IPS-NIHi11 (cell line): ENCODE data around the gene UNC5A.
A peak's percentile ranks its signal among the peaks of the same experiment; 100 is the strongest.

ENCODE experiments used
- DNase-seq: peaks from one replicate; pipeline ENCODE4 v3.0.0; 2012; ENCODE audit warnings: mixed read lengths, low spot score

Gene UNC5A

DNA sequence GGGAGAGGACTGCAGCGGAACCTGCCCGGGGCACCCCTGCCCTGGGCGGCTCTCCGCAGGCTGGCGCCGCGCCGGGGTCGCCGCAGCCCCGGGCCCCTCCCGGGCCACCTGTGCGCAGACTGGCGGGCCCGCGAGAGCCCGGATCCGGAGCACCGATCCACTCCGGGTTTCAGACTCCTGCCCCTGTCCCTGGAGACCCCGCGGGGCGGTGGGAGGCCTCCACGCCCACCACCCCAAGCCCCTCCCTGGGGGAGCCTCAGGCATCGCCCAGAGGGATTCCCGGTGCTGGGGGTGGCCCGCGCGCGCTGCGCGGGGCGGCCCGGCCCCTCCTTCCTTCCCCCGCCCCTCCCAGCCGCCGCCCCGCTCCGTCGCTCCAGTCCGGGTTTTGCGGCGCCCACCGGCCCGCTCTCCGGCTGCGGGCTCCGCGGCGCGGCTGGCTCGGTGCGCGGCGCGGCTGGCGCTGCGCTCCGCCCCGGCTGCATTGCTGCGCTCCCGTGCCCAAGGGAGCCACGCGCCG is at the start of gene UNC5A:
Gene UNC5A, plus strand, starts transcription at position 479 of the 517 bp plus-strand sequence. CDS start 192 bp downstream, outside the sequence.
- DNase-seq, result peak; percentile 91

DNA sequence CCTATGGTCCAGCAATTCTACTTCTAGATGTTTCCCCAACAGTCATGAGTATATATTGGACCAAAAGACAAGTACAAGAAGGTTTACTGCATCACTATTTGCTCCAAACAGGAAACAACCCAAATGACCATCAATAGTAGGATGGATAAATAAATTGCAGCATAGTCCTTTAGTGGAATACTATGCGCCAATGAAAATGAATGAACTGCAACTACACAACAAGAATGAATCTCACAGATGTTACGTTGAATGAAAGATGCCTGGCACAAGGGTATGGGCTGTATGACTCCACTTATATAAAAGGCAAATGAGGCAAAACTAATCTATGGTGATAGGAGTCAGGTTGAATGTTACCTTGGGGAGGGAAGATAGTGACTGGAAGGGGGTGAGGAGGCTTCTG is 48.6 kb upstream of the UNC5A start:
- DNase-seq, result no peak

DNA sequence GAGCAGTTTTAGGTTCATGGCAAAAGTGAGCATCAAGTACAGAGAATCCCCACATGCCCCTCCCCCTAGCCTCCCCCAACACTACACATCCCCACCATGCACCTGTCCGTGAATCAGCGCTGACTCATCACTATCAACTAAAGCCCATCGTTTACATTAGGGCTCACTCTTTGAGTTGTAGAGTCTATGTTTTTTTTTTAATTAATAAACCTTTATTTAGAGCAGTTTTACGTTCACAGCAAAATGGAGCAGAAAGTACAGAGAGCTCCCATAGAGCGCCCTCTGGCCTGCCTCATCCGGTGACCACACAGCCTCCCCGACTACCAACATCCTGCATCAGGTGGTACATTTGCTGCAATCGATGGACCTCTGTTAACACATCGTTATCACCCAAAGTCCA is 47.9 kb upstream of the UNC5A start:
- DNase-seq, result no peak

DNA sequence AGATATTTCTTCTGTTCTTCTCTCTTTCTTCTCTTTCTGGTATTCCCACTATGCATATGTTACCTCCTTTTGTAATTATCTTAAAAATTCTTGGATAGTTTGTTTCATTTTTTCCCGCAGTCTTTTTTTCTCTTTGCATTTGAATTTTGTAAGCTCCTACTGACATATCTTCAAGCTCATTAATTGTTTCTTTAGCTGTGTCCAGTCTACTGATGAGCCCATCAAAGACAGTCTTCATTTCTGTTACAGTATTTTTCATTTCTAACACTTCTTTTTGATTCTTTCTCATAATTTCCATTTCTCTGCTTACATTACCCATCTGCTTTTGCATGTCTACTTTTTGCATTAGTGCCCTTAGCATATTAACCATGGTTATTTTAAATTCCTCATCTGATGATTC is 44.7 kb upstream of the UNC5A start:
- no peak for DNase-seq

DNA sequence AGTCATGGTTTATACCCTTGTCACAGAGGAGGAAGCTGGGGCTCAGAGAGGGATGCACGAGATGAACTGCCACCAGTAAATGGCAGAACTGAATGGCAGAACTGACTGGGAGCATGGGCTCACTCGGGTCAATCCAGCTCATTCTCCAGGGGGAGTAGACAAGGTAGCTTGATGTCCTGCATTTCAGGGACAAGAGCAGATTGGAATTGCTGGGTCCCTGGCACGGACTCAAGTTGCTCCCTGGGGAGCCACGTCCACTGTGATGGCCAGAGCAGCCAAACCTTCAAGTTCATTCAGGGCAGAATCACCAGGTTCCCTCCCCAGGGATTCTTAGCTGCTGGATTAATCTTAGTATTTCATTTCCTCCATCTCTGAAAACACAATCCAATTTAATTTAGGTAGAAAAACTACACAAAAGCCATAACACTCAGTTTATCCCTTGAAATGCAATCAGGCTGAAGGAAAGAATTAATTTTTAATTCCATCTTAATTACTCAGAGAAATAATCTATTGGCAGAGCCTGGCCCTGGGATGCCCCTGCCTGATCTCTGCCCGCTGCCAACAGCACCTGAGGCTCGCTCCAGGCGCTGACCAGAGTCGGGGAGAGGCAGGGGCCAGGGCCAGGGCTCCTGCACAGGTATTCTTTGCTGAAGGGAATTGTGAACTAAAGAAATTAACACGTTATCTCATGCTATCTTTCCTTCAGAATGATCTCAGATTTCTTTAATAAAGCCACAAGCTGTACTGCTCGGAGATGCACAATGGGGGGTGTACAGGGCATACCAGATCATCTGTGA is 42.0 kb upstream of the UNC5A start:
- no peak for DNase-seq

DNA sequence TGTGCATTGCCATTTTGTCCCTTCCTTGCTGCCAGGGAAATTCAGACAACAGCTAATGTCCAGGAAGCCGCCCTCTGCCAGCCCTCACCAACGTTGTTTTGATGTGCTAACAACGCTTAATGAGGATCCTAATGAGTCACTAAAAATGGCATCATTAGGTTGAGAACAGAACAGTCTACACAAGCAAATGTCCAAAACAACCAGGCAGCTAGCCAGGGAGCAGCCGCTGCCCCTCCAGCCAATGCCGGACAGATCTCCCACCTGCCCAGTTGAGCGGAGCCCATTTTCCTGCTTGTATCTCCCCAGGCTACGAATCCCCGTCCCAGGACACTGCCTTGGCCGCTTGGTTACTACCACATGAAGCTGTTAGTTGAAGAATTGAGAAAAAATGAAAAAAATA is 40.4 kb upstream of the UNC5A start:
- DNase-seq, result no peak

DNA sequence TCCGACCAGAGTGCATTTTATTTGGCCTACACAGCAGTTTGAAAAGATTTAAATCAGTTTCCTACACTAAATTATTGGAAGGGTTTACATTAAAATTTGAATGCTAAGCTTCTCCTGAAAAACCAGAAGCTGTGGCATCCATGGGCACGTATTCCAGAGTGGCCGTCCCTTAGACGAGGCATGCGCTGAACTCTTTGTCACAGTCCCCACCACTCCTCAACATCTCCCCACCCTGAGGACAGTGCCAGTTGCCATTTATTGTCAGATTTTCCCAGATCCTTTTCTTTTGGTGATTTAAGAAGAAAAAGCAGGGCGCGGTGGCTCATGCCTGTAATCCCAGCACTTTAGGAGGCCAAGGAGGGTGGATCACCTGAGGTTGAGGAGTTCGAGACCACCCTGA is 39.9 kb upstream of the UNC5A start:
- no peak for DNase-seq

DNA sequence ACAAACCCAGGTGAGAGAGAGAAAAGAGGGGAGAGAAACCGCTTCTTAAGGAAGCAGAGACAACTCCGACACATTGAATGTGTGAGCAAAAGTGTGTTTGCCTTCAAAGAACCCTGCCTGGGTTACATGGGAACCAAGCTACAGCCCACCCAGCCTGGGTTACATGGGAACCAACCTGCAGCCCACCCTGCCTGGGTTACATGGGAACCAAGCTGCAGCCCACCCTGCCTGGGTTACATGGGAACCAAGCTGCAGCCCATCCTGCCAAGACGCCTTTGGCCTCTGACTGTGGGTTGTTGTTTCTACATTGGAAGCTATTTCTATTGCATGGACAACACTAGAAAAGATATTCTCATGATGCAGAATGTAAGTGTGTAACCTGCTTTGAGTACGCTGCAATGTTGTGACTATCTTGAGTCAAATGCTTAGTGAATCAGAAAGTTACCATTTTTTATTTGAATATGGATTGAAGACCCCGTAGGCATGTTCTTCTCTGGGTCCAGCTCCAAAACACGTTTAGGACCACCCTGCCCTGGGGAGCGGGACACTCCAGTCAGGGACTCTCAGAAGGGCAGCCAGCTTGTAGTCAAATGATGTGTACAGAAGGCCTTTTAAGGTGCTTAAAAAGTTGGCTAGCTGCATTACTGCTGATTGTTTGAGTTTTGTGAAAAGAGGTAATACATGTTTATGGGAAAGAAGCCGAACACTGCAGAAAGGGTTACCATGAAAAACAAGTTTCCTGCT is 39.1 kb upstream of the UNC5A start:
- DNase-seq, result no peak

DNA sequence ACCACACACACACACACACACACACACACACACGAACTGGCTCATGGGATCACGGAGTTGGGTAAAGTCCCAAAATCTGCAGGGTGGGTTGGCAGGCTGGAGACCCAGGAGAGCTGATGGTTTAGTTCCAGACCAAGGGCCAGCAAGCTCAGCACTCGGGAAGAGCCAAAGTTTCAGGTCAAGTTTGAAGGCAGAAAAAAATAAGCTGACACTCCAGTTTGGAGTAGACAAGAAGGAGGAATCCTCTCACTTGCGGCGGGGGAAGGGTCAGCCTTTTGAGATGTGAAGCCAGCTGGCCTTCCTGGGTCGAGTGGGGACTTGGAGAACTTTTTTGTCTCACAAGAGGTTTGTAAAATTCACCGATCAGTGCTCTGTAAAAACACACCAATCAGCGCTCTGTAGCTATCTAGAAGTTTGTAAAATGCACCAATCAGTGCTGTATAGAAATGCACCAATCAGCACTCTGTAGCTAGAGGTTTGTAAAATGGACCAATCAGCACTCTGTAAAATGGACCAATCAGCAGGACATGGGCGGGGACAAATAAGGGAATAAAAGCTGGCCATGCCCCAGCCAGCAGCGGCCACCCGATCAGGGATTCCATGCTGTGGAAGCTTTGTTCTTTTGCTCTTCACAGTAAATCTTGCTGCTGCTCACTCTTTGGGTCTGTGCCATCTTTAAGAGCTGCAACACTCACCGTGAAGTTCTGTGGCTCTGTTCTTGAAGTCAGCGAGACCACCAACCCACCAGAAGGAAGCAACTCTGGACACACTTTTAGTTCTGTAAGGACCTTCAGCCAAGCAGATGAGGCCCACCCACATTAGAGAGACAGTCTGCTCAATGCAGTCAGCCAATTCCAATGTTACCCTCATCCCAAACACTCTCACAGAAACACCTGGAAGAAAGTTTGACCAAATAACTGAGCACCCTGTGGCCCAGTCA is 37.8 kb upstream of the UNC5A start:
- no peak for DNase-seq

DNA sequence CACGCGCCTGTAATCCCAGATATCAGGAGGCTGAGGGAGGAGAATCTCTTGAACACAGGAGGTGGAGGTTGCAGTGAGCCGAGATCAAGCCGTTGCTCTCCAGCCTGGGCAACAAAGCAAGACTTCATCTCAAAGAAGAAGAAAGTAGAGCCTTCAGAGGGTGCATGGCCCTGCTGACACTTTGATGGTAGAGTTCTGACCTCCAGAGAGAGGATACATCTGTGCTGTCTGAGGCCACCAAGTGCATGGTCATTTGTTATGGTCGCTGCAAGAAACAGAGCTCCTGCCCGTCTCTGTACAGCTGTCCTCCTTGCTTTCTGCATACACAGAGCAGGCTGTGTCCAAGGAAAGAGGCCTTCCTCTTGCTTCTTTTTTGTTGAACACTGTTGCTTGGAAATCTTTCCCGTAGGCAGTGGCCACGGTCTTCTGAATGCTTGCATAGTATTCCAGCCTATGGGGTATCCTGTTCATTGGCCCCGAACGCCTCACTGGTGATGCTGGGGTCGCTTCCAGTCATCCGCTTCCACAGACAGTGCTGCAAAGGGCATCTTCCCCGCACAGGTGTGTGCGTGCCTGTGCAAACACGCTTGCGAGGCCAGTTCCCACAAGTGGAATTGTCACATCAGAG is 36.8 kb upstream of the UNC5A start:
- DNase-seq, result no peak

DNA sequence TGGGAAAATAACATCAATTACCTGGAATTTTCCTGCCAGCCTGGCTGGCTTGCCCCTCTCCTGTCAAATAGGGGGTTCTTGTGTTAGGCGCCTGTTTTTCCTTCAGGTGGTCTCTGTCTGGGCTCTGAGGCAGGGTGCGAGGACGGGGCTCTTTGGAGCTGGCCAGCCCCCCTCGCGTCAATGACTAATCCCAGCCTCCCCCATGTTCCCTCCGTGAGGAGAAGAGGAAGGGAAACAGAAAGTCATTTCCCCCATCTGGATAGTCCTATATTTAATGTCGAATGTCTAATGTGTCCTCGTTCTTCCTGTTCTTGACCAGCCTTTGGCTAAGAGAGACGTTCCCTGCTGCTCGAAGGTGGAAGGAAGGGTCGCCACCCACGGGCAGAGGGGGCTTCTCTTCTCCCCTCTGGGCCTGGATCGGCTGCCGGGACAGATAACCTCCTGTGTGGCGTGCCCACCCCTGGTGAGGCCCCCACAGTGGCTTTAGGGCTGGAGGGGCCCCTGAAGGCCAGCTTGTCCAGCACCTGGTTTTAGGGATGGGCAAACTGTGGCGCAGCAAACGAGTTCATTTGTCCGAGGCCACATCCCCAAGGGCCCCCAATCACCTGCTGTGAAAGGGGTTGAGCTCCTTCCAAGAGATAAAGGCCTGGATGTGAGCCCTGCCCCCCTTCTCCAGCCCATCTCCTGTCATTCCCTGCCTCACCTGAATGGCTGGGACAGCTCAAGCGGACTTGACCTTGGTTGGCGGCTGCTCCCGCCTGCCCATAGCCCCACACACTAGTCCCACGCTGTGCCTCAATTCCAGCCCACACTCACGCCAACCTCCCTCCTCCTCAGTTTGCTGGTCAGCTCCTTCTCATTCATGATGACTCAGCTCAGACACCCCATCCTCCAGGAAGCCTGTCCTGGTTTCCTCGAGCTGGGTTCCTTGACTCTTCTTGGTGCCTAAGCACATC is 35.9 kb upstream of the UNC5A start:
- DNase-seq, result peak; percentile 71

DNA sequence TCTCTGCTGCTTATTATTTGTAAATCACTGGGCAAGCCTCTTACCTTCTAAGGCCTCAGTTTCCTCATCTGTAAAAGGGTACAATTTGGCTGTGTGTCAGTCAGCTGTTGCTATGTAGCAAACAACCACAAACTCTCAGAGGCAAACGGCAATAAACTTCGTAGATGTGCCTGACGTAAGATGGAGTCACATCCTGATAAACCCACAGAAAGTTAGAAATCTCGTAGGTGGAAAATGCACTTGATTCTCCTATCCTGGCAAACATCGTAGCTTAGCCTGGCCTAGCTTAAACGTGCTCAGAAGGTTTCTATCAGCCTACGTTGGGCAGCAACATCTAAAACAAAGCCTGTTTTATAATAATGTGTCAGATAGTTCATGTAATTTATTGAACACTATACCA is 35.0 kb upstream of the UNC5A start:
- DNase-seq, result no peak

DNA sequence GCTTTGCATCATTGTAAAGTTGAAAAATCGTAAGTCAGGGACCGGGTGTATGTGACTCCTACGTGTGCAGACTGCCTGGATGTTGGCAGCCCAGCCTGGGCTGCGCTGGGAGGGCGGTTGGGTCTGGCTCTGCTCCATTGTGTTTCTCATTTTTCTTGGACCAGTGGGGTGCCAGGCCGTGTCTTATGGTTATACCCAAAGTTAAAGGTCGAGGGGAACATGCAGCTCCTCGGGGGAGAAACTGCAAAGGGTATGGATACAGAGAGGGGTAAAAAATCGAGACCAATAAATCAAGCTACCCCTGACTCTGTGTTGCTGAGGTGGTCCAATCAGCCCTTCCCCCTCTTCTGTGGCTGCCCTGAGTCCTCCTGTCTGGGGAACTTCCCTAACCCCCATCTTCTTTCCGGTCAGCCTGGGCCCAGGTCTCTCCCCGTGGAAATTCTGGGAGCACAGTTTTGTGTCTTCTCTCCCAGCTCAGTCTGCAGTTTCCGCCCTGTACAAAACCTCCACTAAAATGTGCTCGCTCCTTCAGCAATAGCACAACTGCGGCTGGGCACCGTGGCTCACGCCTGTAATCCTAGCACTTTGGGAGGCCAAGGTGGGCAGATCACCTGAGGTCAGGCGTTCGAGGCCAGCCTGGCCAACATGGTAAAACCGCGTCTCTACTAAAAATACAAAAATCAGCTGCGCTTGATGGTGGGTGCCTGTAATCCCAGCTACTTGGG is 34.1 kb upstream of the UNC5A start:
- DNase-seq, result no peak

DNA sequence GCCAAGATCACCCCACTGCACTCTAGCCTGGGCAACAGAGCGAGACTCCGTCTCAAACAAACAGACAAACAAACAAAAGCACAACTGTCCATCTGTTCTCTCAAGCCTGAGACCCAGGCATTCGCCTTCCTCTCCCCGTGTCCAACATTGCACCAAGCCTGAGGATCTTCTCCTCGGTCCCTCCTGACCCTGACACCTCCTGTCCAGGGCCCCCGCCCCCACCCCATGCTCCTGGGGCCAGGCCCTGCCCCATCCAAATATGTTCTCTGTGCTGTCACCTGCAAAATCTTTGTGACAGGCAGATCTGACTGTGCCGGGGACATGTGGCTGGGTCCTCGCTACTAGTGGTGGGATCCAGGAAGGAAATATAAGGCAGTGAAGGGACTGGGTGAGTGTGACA is 33.4 kb upstream of the UNC5A start:
- DNase-seq, result no peak

DNA sequence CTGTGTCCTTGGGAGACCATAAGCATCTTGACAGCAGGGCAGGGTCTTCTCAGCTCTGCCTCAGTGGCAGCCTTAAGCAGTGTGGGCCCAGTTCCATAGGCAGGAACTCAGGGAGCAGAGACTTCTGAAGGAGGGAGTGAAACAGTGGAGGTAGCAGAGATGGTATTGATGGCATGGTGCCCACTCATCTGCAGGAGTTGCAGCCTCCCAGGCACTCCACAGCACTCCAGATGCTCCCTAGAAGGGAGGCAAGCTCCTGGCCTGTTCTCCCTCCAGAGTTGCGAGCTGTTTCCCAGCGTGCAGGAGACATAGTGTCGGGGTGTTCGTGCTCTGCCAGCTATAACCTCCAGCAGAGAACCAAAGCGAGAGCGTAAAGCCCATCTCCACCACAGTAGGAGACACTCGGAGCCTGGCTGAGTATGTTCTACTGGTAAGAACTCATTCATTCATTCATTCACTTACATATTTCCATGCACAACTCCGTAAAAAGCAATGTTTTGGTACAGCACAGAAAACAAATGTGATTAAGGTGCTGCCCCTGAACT is 31.4 kb upstream of the UNC5A start:
- DNase-seq, result no peak

DNA sequence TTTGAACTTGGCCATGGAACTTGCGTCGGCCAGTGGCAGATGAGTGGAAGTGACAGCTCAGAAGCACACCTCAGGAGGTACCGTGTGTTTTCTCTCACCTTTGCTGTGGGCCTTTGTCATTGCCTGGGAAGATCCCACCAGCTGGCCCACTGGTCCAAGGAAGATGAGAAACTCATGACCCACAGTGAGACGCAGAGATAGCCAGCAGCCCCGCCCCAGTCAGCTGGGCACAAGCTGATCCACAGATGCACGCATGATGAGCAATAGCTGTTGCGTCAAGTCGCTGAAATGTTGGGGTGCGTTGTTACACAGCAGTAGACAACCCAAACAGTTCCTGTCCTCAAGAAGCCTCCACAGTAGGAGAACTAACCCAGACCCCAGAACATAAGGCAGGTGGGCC is 30.8 kb upstream of the UNC5A start:
- DNase-seq, result no peak

DNA sequence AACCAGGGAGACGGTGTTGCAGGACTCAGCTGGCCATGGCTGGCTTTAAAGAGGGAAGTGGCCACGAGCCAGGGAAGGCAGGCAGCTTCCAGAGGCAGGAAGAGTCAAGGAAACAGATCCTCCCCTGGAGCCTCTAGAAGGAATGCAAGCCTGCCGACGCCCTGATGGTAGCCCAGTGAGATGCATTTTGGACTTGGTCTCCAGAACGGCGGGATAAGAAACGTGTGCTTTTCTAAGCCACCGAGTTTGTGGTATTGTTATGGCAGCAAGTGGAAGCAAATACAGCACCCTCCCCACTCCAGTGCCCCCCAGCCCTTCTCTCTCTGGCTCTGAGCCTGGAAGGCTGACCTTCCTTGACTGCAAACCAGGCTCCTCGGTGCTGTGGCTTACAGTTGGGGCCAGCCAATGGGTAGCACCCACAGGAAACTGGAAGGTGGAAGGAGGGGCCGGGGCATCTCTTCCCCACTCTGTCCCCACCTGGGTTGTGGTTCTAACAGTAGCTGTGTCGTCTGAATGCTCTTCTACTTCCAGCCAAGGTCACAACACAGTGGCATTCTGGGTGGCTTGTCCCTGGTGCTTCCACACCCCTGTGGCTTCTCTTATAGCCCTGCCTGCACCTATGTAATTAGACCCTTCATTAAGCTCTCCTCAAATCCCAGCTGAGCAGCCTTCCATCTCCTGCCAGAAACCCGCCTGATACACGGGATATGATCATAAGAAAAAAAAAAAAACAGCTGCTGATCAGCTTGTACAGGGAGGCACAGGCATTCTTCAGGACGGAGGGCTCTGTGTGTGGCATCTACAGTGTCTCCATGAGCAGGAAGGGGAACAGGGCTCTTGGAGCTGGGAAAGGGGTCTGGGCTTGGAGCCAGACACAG is 29.9 kb upstream of the UNC5A start:
- no peak for DNase-seq

DNA sequence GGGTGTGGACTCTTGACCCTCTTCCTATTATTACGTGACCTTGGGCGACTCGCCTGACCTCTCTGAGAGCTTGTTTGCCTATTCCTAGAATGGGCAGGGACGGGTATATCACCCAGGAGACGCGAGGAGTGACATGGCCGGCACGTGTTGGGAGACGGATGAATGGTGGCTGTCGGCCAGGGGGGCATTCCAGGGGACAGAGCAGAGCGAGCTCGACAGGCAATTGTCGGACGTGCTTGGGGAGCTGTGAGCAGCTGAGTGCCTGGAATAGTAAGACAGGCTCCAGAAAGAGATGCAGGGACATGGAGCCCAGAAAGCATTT is 29.3 kb upstream of the UNC5A start:
- no peak for DNase-seq
